Measurements from ENCODE around the gene INPP5A.

DNA sequence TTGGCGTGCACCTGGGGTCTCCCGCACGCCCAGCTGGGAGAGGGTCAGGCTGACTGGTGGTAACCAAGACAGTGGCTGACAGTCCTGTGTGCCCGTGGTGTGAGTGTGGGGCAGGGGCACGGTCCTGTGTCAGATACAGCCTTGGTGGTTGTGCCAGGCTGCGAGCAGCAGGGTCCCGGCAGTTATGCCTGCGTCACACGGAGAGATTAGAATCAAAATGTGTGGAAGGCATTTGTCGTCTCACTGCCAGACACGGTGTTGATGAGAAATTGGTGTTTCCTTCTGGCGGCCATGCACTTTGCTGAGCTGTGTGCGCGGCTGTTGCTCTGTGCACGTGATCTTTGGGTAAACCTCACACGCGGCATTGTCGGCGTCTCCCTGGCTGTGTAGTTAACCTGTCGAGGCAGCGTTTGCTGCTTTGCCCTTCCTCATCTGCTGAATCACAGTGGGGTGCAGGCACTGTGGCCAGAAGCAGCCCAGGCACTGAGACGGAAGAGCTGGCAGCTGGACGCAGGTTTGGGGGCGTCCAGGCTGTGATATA lies 160.7 kb downstream of the INPP5A start:
- TF ChIP-seq POLR2A (IDR thresholded peaks at IDR 0.05; ENCODE audit: low read depth, low read length) (no peak), POLR2AphosphoS5 (IDR thresholded peaks at IDR 0.05; ENCODE audit: low read depth, low read length) (no peak), SPI1 (IDR thresholded peaks at IDR 0.05; ENCODE audit: low read depth, low read length) (no peak)
